ENCODE results near the gene STARD3. TPM values are rescaled to one million over a fixed set of nuclear protein-coding genes. Genes with fewer than 3 reads are reported as not detected.
A peak's percentile ranks its signal among the peaks of the same experiment; 100 is the strongest.

STARD3 gene
- total RNA-seq, 1 donor from 2014 or later: 78.2 TPM

GRCh38 chr17:39652587-39653315, 15.8 kb downstream of the STARD3 start:
- TF ChIP-seq CTCF (IDR thresholded peaks at IDR 0.05): no peak
- ATAC-seq: no peak
- Histone ChIP-seq H3K4me3 (no peak overlapping the region), H3K9me3 (no peaks in the 10 kb centered on the region), H3K27me3 (no peaks in the 10 kb centered on the region), H3K36me3 (peaks cover 17% of the 10 kb centered on the region), H3K27ac (peak overlapping the region; percentile 47), H3K4me1 (no peaks in the 10 kb centered on the region)
- no peak for DNase-seq
- intact Hi-C loops (cut with DNase I): no loop called here

GRCh38 chr17:39653316-39653661, 16.3 kb downstream of the STARD3 start:
- intact Hi-C loops (cut with DNase I): no loop called here
- Histone ChIP-seq H3K4me3 (no peak overlapping the region), H3K9me3 (no peaks in the 10 kb centered on the region), H3K4me1 (no peaks in the 10 kb centered on the region), H3K36me3 (peaks cover 17% of the 10 kb centered on the region), H3K27ac (no peak overlapping the region), H3K27me3 (no peaks in the 10 kb centered on the region)
- no peak for DNase-seq
- no peak for ATAC-seq
- no peak for TF ChIP-seq CTCF (IDR thresholded peaks at IDR 0.05)

GRCh38 chr17:39653662-39654331, 16.9 kb downstream of the STARD3 start:
- Histone ChIP-seq H3K4me1 (no peaks in the 10 kb centered on the region), H3K27ac (no peak overlapping the region), H3K36me3 (peaks cover 19% of the 10 kb centered on the region), H3K9me3 (no peaks in the 10 kb centered on the region), H3K4me3 (no peak overlapping the region), H3K27me3 (no peaks in the 10 kb centered on the region)
- ATAC-seq (peak; percentile 82), DNase-seq (peak; percentile 84)
- intact Hi-C loops (cut with DNase I): no loop called here
- peak; percentile 83 for TF ChIP-seq CTCF (IDR thresholded peaks at IDR 0.05)

GRCh38 chr17:39655105-39655504, 18.2 kb downstream of the STARD3 start:
- no peak for TF ChIP-seq CTCF (IDR thresholded peaks at IDR 0.05)
- Histone ChIP-seq H3K27ac (no peak overlapping the region), H3K27me3 (no peaks in the 10 kb centered on the region), H3K36me3 (peaks cover 32% of the 10 kb centered on the region), H3K4me3 (no peak overlapping the region), H3K9me3 (no peaks in the 10 kb centered on the region), H3K4me1 (peaks cover 12% of the 10 kb centered on the region)
- intact Hi-C loops (cut with DNase I): no loop called here
- ATAC-seq: no peak
- DNase-seq: no peak

- Histone ChIP-seq H3K4me1 (peaks cover 31% of the 10 kb centered on the region), H3K27me3 (no peaks in the 10 kb centered on the region), H3K36me3 (peaks cover 54% of the 10 kb centered on the region), H3K27ac (peak overlapping the region; percentile 80), H3K9me3 (no peaks in the 10 kb centered on the region), H3K4me3 (no peak overlapping the region)
- ATAC-seq (no peak), DNase-seq (no peak)
- TF ChIP-seq CTCF (IDR thresholded peaks at IDR 0.05): no peak
- intact Hi-C loops (cut with DNase I): no loop called here
Measured at GRCh38 chr17:39658346-39658745, 21.4 kb downstream of the STARD3 start.

All from upper lobe of right lung (tissue), 1 donor.